ENCODE measurements around the gene HADH.

DNA sequence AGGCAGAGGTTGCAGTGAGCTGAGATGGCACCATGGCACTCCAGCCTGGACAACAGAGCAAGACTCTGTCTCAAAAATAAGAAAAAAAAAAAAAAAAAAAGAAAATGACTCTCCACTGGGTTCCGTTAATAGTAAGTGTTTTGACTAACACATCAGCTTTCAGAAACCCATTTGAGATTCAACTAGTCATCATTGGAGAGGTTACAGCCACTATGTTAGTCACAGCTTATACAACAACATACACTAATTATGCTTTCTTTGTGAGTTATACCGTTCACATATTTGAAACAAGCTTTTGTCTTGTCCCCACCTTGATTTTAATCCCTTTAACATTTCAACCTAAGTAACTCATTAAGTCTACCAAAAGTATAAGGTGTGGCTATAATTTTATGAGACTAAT lies 48.2 kb downstream of the HADH start:
- TF ChIP-seq, protein P1, sequence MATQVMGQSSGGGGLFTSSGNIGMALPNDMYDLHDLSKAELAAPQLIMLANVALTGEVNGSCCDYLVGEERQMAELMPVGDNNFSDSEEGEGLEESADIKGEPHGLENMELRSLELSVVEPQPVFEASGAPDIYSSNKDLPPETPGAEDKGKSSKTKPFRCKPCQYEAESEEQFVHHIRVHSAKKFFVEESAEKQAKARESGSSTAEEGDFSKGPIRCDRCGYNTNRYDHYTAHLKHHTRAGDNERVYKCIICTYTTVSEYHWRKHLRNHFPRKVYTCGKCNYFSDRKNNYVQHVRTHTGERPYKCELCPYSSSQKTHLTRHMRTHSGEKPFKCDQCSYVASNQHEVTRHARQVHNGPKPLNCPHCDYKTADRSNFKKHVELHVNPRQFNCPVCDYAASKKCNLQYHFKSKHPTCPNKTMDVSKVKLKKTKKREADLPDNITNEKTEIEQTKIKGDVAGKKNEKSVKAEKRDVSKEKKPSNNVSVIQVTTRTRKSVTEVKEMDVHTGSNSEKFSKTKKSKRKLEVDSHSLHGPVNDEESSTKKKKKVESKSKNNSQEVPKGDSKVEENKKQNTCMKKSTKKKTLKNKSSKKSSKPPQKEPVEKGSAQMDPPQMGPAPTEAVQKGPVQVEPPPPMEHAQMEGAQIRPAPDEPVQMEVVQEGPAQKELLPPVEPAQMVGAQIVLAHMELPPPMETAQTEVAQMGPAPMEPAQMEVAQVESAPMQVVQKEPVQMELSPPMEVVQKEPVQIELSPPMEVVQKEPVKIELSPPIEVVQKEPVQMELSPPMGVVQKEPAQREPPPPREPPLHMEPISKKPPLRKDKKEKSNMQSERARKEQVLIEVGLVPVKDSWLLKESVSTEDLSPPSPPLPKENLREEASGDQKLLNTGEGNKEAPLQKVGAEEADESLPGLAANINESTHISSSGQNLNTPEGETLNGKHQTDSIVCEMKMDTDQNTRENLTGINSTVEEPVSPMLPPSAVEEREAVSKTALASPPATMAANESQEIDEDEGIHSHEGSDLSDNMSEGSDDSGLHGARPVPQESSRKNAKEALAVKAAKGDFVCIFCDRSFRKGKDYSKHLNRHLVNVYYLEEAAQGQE (IDR thresholded peaks at IDR 0.05; ENCODE audit: low read depth, low read length), result no peak
- TF ChIP-seq POLR2AphosphoS5 (IDR thresholded peaks at IDR 0.05; ENCODE audit: low read depth, low read length) (no peak), EZH2phosphoT487 (IDR thresholded peaks at IDR 0.05; ENCODE audit: borderline replicate concordance, low read depth) (no peak), TAF1 (IDR thresholded peaks at IDR 0.05; ENCODE audit: borderline replicate concordance, low read depth, low read length) (no peak), RXRA (IDR thresholded peaks at IDR 0.05; ENCODE audit: borderline replicate concordance, low read depth) (no peak), RFX5 (IDR thresholded peaks at IDR 0.05; ENCODE audit: low read length) (no peak), EP300 (IDR thresholded peaks at IDR 0.05; ENCODE audit: borderline replicate concordance in 1 of 2, low read depth in 1 of 2, low read length in 1 of 2) (no peak), YY1 (IDR thresholded peaks at IDR 0.05; ENCODE audit: low read depth) (no peak), MXI1 (IDR thresholded peaks at IDR 0.05; ENCODE audit: low read depth, low read length) (no peak), FOXM1 (IDR thresholded peaks at IDR 0.05; ENCODE audit: low read depth) (no peak)
- TF ChIP-seq, protein P2, sequence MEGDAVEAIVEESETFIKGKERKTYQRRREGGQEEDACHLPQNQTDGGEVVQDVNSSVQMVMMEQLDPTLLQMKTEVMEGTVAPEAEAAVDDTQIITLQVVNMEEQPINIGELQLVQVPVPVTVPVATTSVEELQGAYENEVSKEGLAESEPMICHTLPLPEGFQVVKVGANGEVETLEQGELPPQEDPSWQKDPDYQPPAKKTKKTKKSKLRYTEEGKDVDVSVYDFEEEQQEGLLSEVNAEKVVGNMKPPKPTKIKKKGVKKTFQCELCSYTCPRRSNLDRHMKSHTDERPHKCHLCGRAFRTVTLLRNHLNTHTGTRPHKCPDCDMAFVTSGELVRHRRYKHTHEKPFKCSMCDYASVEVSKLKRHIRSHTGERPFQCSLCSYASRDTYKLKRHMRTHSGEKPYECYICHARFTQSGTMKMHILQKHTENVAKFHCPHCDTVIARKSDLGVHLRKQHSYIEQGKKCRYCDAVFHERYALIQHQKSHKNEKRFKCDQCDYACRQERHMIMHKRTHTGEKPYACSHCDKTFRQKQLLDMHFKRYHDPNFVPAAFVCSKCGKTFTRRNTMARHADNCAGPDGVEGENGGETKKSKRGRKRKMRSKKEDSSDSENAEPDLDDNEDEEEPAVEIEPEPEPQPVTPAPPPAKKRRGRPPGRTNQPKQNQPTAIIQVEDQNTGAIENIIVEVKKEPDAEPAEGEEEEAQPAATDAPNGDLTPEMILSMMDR (IDR thresholded peaks at IDR 0.05), result no peak
- TF ChIP-seq, protein P3, sequence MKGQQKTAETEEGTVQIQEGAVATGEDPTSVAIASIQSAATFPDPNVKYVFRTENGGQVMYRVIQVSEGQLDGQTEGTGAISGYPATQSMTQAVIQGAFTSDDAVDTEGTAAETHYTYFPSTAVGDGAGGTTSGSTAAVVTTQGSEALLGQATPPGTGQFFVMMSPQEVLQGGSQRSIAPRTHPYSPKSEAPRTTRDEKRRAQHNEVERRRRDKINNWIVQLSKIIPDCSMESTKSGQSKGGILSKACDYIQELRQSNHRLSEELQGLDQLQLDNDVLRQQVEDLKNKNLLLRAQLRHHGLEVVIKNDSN (IDR thresholded peaks at IDR 0.05; ENCODE audit: borderline replicate concordance, low read depth), result no peak

Measured in SK-N-SH (cell line).